Measurements from ENCODE around the gene SIAE. TPM values are rescaled to one million over a fixed set of nuclear protein-coding genes. Genes with fewer than 3 reads are reported as not detected.

The SIAE gene
- total and polyA plus RNA-seq, 2 of the 8 experiments (the other 6 are each of a cell fraction or from before 2014, with no cell fraction given): 2.3 to 3.7 TPM

DNA sequence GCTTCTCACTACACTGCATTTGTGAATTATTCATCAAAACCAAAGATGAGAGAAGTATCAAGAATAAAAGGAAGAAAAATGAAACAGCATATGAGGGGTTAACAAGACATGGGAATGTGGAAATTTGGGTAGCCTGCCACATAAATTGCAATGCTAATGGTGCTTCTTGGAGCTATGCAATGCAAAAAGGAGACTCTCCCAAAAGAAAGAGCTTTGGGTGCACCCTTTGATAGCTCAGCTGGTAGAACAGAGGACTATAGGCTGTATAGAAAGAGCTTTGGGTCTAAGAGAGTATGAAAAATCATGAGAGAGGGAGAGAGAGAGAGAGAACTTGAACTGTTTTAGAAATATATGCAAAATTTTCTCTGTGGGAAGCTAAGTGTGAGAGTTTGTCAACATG is 26.5 kb upstream of the SIAE start (continued):
- TF ChIP-seq, protein P1, sequence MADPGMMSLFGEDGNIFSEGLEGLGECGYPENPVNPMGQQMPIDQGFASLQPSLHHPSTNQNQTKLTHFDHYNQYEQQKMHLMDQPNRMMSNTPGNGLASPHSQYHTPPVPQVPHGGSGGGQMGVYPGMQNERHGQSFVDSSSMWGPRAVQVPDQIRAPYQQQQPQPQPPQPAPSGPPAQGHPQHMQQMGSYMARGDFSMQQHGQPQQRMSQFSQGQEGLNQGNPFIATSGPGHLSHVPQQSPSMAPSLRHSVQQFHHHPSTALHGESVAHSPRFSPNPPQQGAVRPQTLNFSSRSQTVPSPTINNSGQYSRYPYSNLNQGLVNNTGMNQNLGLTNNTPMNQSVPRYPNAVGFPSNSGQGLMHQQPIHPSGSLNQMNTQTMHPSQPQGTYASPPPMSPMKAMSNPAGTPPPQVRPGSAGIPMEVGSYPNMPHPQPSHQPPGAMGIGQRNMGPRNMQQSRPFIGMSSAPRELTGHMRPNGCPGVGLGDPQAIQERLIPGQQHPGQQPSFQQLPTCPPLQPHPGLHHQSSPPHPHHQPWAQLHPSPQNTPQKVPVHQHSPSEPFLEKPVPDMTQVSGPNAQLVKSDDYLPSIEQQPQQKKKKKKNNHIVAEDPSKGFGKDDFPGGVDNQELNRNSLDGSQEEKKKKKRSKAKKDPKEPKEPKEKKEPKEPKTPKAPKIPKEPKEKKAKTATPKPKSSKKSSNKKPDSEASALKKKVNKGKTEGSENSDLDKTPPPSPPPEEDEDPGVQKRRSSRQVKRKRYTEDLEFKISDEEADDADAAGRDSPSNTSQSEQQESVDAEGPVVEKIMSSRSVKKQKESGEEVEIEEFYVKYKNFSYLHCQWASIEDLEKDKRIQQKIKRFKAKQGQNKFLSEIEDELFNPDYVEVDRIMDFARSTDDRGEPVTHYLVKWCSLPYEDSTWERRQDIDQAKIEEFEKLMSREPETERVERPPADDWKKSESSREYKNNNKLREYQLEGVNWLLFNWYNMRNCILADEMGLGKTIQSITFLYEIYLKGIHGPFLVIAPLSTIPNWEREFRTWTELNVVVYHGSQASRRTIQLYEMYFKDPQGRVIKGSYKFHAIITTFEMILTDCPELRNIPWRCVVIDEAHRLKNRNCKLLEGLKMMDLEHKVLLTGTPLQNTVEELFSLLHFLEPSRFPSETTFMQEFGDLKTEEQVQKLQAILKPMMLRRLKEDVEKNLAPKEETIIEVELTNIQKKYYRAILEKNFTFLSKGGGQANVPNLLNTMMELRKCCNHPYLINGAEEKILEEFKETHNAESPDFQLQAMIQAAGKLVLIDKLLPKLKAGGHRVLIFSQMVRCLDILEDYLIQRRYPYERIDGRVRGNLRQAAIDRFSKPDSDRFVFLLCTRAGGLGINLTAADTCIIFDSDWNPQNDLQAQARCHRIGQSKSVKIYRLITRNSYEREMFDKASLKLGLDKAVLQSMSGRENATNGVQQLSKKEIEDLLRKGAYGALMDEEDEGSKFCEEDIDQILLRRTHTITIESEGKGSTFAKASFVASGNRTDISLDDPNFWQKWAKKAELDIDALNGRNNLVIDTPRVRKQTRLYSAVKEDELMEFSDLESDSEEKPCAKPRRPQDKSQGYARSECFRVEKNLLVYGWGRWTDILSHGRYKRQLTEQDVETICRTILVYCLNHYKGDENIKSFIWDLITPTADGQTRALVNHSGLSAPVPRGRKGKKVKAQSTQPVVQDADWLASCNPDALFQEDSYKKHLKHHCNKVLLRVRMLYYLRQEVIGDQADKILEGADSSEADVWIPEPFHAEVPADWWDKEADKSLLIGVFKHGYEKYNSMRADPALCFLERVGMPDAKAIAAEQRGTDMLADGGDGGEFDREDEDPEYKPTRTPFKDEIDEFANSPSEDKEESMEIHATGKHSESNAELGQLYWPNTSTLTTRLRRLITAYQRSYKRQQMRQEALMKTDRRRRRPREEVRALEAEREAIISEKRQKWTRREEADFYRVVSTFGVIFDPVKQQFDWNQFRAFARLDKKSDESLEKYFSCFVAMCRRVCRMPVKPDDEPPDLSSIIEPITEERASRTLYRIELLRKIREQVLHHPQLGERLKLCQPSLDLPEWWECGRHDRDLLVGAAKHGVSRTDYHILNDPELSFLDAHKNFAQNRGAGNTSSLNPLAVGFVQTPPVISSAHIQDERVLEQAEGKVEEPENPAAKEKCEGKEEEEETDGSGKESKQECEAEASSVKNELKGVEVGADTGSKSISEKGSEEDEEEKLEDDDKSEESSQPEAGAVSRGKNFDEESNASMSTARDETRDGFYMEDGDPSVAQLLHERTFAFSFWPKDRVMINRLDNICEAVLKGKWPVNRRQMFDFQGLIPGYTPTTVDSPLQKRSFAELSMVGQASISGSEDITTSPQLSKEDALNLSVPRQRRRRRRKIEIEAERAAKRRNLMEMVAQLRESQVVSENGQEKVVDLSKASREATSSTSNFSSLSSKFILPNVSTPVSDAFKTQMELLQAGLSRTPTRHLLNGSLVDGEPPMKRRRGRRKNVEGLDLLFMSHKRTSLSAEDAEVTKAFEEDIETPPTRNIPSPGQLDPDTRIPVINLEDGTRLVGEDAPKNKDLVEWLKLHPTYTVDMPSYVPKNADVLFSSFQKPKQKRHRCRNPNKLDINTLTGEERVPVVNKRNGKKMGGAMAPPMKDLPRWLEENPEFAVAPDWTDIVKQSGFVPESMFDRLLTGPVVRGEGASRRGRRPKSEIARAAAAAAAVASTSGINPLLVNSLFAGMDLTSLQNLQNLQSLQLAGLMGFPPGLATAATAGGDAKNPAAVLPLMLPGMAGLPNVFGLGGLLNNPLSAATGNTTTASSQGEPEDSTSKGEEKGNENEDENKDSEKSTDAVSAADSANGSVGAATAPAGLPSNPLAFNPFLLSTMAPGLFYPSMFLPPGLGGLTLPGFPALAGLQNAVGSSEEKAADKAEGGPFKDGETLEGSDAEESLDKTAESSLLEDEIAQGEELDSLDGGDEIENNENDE (IDR thresholded peaks at IDR 0.05; ENCODE audit: insufficient replicate concordance, low read length): no peak
- TF ChIP-seq, protein P2, sequence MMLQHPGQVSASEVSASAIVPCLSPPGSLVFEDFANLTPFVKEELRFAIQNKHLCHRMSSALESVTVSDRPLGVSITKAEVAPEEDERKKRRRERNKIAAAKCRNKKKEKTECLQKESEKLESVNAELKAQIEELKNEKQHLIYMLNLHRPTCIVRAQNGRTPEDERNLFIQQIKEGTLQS (IDR thresholded peaks at IDR 0.05; ENCODE audit: insufficient read depth, low read depth, low read length): no peak
- no peak for TF ChIP-seq CHD1 (IDR thresholded peaks at IDR 0.05; ENCODE audit: low read depth, low read length)
- TF ChIP-seq CTBP2 (IDR thresholded peaks at IDR 0.05; ENCODE audit: borderline replicate concordance, insufficient read depth, insufficient read length, low read length): no peak
- TF ChIP-seq GTF2F1 (IDR thresholded peaks at IDR 0.05; ENCODE audit: borderline replicate concordance, low read depth, low read length): no peak
